GM20000 (cell line): Measurements from ENCODE around the gene EMX1.

Experiments used
- DNase-seq: peaks from one replicate; pipeline ENCODE4 v3.0.0; 2012; ENCODE audit warnings: low spot score
- CTCF ChIP-seq: IDR thresholded peaks from 2 replicates; pipeline ENCODE4 v1.5.1; 2012; ENCODE audit warnings: mild to moderate bottlenecking, control low read depth; ENCODE audit errors: extremely low read depth, missing control alignments

EMX1 gene

GRCh38 chr2:72965770-72966450 lies 48.6 kb downstream of the EMX1 start:
- no peak for DNase-seq
- no peak for TF ChIP-seq CTCF

DNA sequence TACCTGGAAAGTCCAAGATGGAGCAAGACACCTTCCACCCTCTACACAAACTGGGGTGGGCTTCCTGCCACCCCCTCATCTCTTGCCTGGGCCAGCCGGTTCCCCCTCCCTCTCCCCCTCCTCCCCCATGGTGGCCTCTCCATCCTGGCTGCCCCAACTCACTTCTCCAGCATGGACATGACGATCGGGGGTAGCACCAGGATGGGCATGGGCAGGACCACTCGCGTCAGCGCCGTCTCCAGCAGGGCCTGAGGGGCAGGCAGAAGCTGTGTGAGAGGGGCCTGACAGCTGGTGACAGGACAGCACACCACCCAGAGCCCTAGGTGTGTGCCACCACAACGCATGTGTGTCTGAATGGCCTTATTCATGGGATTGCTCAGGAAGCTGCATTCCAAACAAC lies 51.0 kb downstream of the EMX1 start:
- DNase-seq = no peak
- no peak for TF ChIP-seq CTCF

DNA sequence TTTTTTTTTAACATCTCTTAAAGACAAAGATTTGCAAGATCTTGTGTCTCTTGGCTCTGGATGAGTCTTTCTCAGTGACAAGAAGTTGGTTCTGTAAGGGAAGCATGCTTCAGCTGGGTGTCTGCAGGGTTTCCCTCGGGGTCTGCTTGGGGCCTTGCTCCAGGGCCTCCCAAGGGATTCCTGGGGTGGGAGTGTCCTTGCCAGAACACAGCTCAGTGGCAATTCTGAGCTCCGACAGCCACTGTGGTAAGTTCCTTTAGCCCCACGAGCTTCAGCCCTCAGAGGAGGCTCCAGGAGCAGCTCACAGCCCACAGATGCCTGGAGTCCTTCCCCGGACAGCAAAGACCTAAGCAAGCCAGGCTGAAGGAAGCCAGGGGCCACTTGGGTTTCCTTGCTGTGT lies 52.4 kb downstream of the EMX1 start:
- DNase-seq = no peak
- no peak for TF ChIP-seq CTCF

DNA sequence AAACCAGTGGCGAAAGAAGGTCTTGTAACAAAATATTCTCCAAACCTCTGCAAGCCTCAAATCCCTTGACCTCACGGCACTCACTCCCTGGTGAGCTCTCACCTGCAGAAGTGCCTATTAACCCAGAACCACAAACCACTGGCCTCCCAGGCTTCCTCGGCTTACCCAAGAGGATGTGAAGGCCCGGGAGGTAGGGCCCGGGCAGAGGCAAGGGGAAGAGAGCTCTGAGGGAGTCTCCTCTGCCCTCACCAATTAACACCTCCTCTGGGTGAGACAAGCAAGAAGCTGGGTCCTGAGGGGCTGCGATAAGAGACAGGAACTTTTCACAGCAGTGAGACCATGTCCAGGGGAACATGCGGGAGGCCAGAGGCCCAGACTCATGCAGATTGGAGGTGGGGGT lies 53.7 kb downstream of the EMX1 start:
- no peak for TF ChIP-seq CTCF
- no peak for DNase-seq

- no peak for TF ChIP-seq CTCF
- no peak for DNase-seq
Measured at GRCh38 chr2:72972352-72973136, 55.2 kb downstream of the EMX1 start.

- no peak for TF ChIP-seq CTCF
- no peak for DNase-seq
Measured at GRCh38 chr2:72973137-72973535, 55.8 kb downstream of the EMX1 start.

DNA sequence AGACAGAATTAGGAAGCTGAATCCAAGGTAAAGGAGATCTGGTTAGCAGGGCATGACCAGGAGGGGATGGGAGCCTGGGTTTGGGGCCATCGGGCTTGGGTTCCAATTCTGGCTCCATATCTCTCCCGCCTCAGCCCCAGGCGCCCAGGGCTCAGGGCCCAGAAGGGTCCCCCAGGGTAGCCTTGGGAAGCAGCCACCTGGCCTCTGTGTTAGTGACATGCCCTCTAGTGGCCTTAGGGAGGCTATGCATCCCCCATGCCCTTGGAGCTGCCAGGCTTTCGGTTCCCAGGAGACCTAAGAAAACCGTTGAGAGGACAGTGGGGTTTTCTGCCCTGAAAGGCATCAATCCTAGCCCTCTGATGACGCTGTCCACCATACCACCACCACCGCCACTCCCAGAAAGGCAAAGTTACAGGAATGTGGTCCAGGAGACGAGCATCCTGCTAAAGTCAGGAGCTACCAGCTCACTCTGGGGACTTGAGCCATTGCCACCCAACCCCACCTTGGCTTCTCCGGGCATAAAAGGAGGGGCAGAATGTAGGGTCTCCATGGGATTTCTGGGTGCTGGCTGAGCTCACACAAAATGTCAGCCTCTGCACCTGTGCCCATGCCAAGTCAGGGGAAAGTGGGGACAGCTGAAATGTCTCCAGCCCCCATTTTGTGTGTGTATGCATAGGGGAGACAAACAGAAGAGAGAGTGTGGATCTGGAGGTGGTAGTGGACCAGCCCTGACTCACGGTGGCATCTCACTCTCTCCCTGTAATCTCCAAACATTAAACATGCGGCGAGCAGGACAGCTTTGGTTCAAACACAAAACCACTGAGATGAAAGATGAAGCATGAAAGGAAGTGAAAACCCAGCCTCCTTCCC lies 56.5 kb downstream of the EMX1 start:
- DNase-seq = peak; percentile 79
- TF ChIP-seq CTCF = peak; percentile 82
